Mammary epithelial cell (primary cell): ENCODE results near the gene C10orf71.

Experiments used
- EZH2 ChIP-seq: IDR thresholded peaks from 2 replicates; pipeline ENCODE4 v1.6.1; 2012; ENCODE audit warnings: low read length, inconsistent platforms, borderline replicate concordance
- TF ChIP-seq, protein P1 (sequence below), 2 donors: IDR thresholded peaks in 1 of 2; conservative IDR thresholded peaks in 1 of 2; 2 replicates each; pipeline ENCODE4 v1.5.1; 2011 to 2012; ENCODE audit warnings: inconsistent platforms in 2 of 2, low read length in 2 of 2, mild to moderate bottlenecking in 2 of 2, control low read depth in 1 of 2, low read depth in 1 of 2; ENCODE audit not compliant: insufficient read depth in 1 of 2; ENCODE audit errors: extremely low read depth in 1 of 2

- TF ChIP-seq, protein P1, sequence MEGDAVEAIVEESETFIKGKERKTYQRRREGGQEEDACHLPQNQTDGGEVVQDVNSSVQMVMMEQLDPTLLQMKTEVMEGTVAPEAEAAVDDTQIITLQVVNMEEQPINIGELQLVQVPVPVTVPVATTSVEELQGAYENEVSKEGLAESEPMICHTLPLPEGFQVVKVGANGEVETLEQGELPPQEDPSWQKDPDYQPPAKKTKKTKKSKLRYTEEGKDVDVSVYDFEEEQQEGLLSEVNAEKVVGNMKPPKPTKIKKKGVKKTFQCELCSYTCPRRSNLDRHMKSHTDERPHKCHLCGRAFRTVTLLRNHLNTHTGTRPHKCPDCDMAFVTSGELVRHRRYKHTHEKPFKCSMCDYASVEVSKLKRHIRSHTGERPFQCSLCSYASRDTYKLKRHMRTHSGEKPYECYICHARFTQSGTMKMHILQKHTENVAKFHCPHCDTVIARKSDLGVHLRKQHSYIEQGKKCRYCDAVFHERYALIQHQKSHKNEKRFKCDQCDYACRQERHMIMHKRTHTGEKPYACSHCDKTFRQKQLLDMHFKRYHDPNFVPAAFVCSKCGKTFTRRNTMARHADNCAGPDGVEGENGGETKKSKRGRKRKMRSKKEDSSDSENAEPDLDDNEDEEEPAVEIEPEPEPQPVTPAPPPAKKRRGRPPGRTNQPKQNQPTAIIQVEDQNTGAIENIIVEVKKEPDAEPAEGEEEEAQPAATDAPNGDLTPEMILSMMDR (conservative IDR thresholded peaks at IDR 0.05 in 1 of 2, IDR thresholded peaks at IDR 0.05 in 1 of 2; ENCODE audit: extremely low read depth in 1 of 2, insufficient read depth in 1 of 2, low read depth in 1 of 2, low read length in 2 of 2): no peak
- no peak for TF ChIP-seq EZH2
These were observed 55.1 kb downstream of the C10orf71 start for GRCh38 chr10:49353895-49354566.
